Lower leg skin (tissue), 3 donors: ENCODE measurements around the gene SORCS1.

Experiments
- POLR2A ChIP-seq, 2 donors: fragments of 450-650 bp; IDR thresholded peaks; one replicate each; pipeline ENCODE4 v1.6.1; 2016 to 2017; ENCODE audit warnings: antibody characterized with exemption in 2 of 2, mild to moderate bottlenecking in 1 of 2, moderate library complexity in 1 of 2
- TF ChIP-seq, protein P1 (sequence below), 3 donors: fragments of 450-650 bp; IDR thresholded peaks; one replicate each; pipeline ENCODE4 v1.5.1; 2016; ENCODE audit warnings: antibody characterized with exemption in 3 of 3, mild to moderate bottlenecking in 3 of 3, moderate library complexity in 2 of 3

GRCh38 chr10:106740071-106740470, 424.4 kb downstream of the SORCS1 start:
- TF ChIP-seq, protein P1, sequence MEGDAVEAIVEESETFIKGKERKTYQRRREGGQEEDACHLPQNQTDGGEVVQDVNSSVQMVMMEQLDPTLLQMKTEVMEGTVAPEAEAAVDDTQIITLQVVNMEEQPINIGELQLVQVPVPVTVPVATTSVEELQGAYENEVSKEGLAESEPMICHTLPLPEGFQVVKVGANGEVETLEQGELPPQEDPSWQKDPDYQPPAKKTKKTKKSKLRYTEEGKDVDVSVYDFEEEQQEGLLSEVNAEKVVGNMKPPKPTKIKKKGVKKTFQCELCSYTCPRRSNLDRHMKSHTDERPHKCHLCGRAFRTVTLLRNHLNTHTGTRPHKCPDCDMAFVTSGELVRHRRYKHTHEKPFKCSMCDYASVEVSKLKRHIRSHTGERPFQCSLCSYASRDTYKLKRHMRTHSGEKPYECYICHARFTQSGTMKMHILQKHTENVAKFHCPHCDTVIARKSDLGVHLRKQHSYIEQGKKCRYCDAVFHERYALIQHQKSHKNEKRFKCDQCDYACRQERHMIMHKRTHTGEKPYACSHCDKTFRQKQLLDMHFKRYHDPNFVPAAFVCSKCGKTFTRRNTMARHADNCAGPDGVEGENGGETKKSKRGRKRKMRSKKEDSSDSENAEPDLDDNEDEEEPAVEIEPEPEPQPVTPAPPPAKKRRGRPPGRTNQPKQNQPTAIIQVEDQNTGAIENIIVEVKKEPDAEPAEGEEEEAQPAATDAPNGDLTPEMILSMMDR (IDR thresholded peaks at IDR 0.05), result no peak
- no peak for TF ChIP-seq POLR2A (IDR thresholded peaks at IDR 0.05)
